Measurements from ENCODE around the gene ZFR2. TPM values are rescaled to one million over a fixed set of nuclear protein-coding genes. Genes with fewer than 3 reads are reported as not detected.

Gene ZFR2
- total and polyA plus RNA-seq, 9 donors = 0.05 to 0.25 (median 0.14) TPM; not detected in 3

GRCh38 chr19:3803986-3804385 lies 64.9 kb downstream of the ZFR2 start:
- Histone ChIP-seq H3K36me3 (no peaks in the 10 kb centered on the region), H3K9me3 (no peaks in the 10 kb centered on the region), H3K4me1 (ENCODE audit: insufficient read depth) (peaks cover 1% of the 10 kb centered on the region), H3K4me3 (no peak overlapping the region), H3K27ac (no peak overlapping the region), H3K27me3 (no peaks in the 10 kb centered on the region)
- no peak for DNase-seq
- no peak for TF ChIP-seq POLR2A (IDR thresholded peaks at IDR 0.05)
- no peak for TF ChIP-seq EP300 (IDR thresholded peaks at IDR 0.05)
- no peak for TF ChIP-seq CTCF (IDR thresholded peaks at IDR 0.05)
- WGBS, 3 donors = 45 to 52% (median 49%) methylated on average over 10 of the region's 10 CpGs
- intact Hi-C loops (cut with DNase I) = no loop called here

- no peak for DNase-seq
- intact Hi-C loops (cut with DNase I) = no loop called here
- no peaks in the 10 kb centered on the region for H3K36me3 ChIP-seq
- peaks cover 1% of the 10 kb centered on the region for H3K4me1 ChIP-seq (ENCODE audit: insufficient read depth)
- H3K9me3 ChIP-seq = no peaks in the 10 kb centered on the region
- 67 to 78% (median 69%) methylated on average over 24 of the region's 24 CpGs for WGBS, 3 donors
- H3K27ac ChIP-seq = no peak overlapping the region
- H3K27me3 ChIP-seq = no peaks in the 10 kb centered on the region
- TF ChIP-seq EP300 (IDR thresholded peaks at IDR 0.05) (no peak), CTCF (IDR thresholded peaks at IDR 0.05) (no peak), POLR2A (IDR thresholded peaks at IDR 0.05) (no peak)
- H3K4me3 ChIP-seq = no peak overlapping the region
These were observed 65.5 kb downstream of the ZFR2 start for GRCh38 chr19:3803114-3803888.

GRCh38 chr19:3801412-3802096 lies 67.3 kb downstream of the ZFR2 start:
- no peak overlapping the region for H3K27ac ChIP-seq
- no peak for TF ChIP-seq EP300 (IDR thresholded peaks at IDR 0.05)
- TF ChIP-seq POLR2A (IDR thresholded peaks at IDR 0.05) = no peak
- no peak for TF ChIP-seq CTCF (IDR thresholded peaks at IDR 0.05)
- no peak overlapping the region for H3K4me3 ChIP-seq
- H3K27me3 ChIP-seq = no peaks in the 10 kb centered on the region
- 2 to 6% (median 3%) methylated on average over 39 to 46 of the region's 46 CpGs for WGBS, 3 donors
- peaks cover 0 to under 1% of the 10 kb centered on the region in 2 donors for H3K9me3 ChIP-seq
- intact Hi-C loops (cut with DNase I) = no loop called here
- peak in 2 of 5 donors; percentile 28 to 43 for DNase-seq
- peaks cover 1% of the 10 kb centered on the region for H3K4me1 ChIP-seq (ENCODE audit: insufficient read depth)
- H3K36me3 ChIP-seq = no peaks in the 10 kb centered on the region

GRCh38 chr19:3800996-3801395 lies 67.8 kb downstream of the ZFR2 start:
- WGBS, 3 donors = 27 to 36% (median 33%) methylated on average over 20 to 21 of the region's 21 CpGs

More at GRCh38 chr19:3800996-3801395, 67.8 kb downstream of the ZFR2 start:
- no peaks in the 10 kb centered on the region for H3K36me3 ChIP-seq
- H3K4me3 ChIP-seq = no peak overlapping the region
- H3K27ac ChIP-seq = no peak overlapping the region
- peaks cover 1% of the 10 kb centered on the region for H3K4me1 ChIP-seq (ENCODE audit: insufficient read depth)
- intact Hi-C loops (cut with DNase I) = no loop called here
- H3K27me3 ChIP-seq = no peaks in the 10 kb centered on the region
- H3K9me3 ChIP-seq = peaks cover 0 to 3% of the 10 kb centered on the region in 2 donors
- DNase-seq = no peak
- TF ChIP-seq EP300 (IDR thresholded peaks at IDR 0.05) (no peak), POLR2A (IDR thresholded peaks at IDR 0.05) (no peak), CTCF (IDR thresholded peaks at IDR 0.05) (no peak)
